Measurements from ENCODE around the gene PTPRM.

PTPRM gene

DNA sequence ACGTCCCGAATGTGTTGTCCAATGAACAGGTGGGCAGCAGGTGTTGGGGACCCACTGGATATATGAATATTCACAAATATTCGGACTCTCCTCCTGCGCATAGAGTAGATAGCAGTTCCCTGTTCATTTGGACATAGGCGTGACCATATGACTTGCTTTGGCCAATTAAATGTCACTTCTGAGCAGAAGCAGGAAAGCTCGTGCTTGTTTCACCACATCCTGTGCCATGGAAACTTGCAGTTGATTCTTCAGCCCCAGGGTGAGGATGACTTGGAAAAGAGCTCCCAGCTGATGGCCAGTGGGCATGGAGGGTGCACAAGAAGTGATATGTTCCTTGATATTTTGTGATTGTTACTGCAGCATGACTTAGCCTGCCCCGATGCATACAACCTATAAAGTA is 52.6 kb downstream of the PTPRM start:
- Histone ChIP-seq H3F3A (ENCODE audit: control insufficient read depth, insufficient read depth) (no peaks in the 10 kb centered on the region), H3K9me3 (ENCODE audit: control insufficient read depth, insufficient read depth, low read length) (no peaks in the 10 kb centered on the region), H3K36me3 (ENCODE audit: control insufficient read depth, low read length) (no peaks in the 10 kb centered on the region), H3K27ac (ENCODE audit: low read depth, low read length) (no peak overlapping the region), H4K20me1 (ENCODE audit: control insufficient read depth, insufficient read depth, low read depth, low read length) (no peaks in the 10 kb centered on the region), H3K9me2 (replicated peaks; ENCODE audit: control insufficient read depth, low read length) (no peaks in the 10 kb centered on the region), H3K79me2 (ENCODE audit: control insufficient read depth, low read length) (no peaks in the 10 kb centered on the region), H3K4me1 (ENCODE audit: control insufficient read depth, low read length) (no peaks in the 10 kb centered on the region), H3K4me2 (ENCODE audit: low read length) (no peak overlapping the region), H3K27me3 (ENCODE audit: control insufficient read depth, low read length) (no peaks in the 10 kb centered on the region), H3K4me3 (ENCODE audit: low read length) (no peak overlapping the region)
- no peak for TF ChIP-seq EZH2phosphoT487 (IDR thresholded peaks at IDR 0.05; ENCODE audit: borderline replicate concordance, low read length)
- TF ChIP-seq, protein P1, sequence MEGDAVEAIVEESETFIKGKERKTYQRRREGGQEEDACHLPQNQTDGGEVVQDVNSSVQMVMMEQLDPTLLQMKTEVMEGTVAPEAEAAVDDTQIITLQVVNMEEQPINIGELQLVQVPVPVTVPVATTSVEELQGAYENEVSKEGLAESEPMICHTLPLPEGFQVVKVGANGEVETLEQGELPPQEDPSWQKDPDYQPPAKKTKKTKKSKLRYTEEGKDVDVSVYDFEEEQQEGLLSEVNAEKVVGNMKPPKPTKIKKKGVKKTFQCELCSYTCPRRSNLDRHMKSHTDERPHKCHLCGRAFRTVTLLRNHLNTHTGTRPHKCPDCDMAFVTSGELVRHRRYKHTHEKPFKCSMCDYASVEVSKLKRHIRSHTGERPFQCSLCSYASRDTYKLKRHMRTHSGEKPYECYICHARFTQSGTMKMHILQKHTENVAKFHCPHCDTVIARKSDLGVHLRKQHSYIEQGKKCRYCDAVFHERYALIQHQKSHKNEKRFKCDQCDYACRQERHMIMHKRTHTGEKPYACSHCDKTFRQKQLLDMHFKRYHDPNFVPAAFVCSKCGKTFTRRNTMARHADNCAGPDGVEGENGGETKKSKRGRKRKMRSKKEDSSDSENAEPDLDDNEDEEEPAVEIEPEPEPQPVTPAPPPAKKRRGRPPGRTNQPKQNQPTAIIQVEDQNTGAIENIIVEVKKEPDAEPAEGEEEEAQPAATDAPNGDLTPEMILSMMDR (IDR thresholded peaks at IDR 0.05; ENCODE audit: low read depth, low read length, poor library complexity, severe bottlenecking), result no peak

DNA sequence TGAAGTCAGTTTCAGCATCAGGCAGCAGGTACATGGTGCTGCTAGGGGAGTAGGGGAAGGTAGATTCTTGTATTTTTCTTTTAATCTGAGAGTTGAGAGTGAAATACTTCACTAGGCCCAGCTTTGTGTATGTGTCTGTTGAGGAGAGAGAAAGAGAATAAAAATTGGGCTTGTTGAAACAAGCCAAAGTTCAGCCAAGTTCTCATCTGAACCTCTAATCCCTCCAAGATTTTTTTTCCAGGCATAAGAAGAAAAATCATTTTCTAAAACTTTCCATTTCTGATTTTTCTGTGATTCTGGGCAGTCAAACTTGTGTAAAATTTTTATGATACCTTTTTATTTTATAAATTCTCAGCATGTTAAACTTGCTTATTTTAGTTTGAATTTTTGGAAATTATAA is 55.6 kb downstream of the PTPRM start:
- Histone ChIP-seq H3K4me1 (ENCODE audit: control insufficient read depth, low read length) (no peaks in the 10 kb centered on the region), H3K9me2 (replicated peaks; ENCODE audit: control insufficient read depth, low read length) (no peaks in the 10 kb centered on the region), H3K4me3 (ENCODE audit: low read length) (no peak overlapping the region), H3F3A (ENCODE audit: control insufficient read depth, insufficient read depth) (no peaks in the 10 kb centered on the region), H3K27me3 (ENCODE audit: control insufficient read depth, low read length) (no peaks in the 10 kb centered on the region), H3K36me3 (ENCODE audit: control insufficient read depth, low read length) (no peaks in the 10 kb centered on the region), H3K79me2 (ENCODE audit: control insufficient read depth, low read length) (no peaks in the 10 kb centered on the region), H3K9me3 (ENCODE audit: control insufficient read depth, insufficient read depth, low read length) (no peaks in the 10 kb centered on the region), H3K27ac (ENCODE audit: low read depth, low read length) (no peak overlapping the region), H4K20me1 (ENCODE audit: control insufficient read depth, insufficient read depth, low read depth, low read length) (no peaks in the 10 kb centered on the region), H3K4me2 (ENCODE audit: low read length) (no peak overlapping the region)
- TF ChIP-seq EZH2phosphoT487 (IDR thresholded peaks at IDR 0.05; ENCODE audit: borderline replicate concordance, low read length), result no peak
- TF ChIP-seq, protein P1 (IDR thresholded peaks at IDR 0.05; ENCODE audit: low read depth, low read length, poor library complexity, severe bottlenecking), result no peak

DNA sequence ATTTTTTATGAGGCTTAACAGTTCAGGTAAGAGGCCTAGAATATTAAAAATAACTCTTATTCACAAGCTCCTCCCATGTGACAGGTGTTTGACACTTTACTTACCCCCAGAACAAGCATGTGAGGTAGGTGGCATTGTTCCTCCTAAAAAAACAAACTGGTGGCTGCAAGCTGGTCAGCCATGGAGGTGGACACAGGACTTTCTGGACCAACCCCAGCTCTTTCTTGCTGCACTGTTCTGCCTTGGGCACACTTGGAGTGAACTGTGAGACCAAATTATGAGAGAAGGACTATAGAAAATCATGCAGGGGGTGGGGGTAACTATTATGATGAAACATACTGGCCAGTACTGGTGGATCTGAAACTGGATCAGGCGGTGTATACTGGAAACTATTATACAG is 56.6 kb downstream of the PTPRM start:
- H3K27me3 ChIP-seq (ENCODE audit: control insufficient read depth, low read length), result no peaks in the 10 kb centered on the region
- no peak overlapping the region for H3K4me2 ChIP-seq (ENCODE audit: low read length)
- no peaks in the 10 kb centered on the region for H3F3A ChIP-seq (ENCODE audit: control insufficient read depth, insufficient read depth)
- no peak overlapping the region for H3K4me3 ChIP-seq (ENCODE audit: low read length)
- H3K9me2 ChIP-seq (replicated peaks; ENCODE audit: control insufficient read depth, low read length), result no peaks in the 10 kb centered on the region
- TF ChIP-seq, protein P1 (IDR thresholded peaks at IDR 0.05; ENCODE audit: low read depth, low read length, poor library complexity, severe bottlenecking), result no peak
- TF ChIP-seq EZH2phosphoT487 (IDR thresholded peaks at IDR 0.05; ENCODE audit: borderline replicate concordance, low read length), result no peak
- H3K27ac ChIP-seq (ENCODE audit: low read depth, low read length), result no peak overlapping the region
- no peaks in the 10 kb centered on the region for H3K4me1 ChIP-seq (ENCODE audit: control insufficient read depth, low read length)
- H4K20me1 ChIP-seq (ENCODE audit: control insufficient read depth, insufficient read depth, low read depth, low read length), result no peaks in the 10 kb centered on the region
- H3K79me2 ChIP-seq (ENCODE audit: control insufficient read depth, low read length), result no peaks in the 10 kb centered on the region
- H3K9me3 ChIP-seq (ENCODE audit: control insufficient read depth, insufficient read depth, low read length), result no peaks in the 10 kb centered on the region
- no peaks in the 10 kb centered on the region for H3K36me3 ChIP-seq (ENCODE audit: control insufficient read depth, low read length)

DNA sequence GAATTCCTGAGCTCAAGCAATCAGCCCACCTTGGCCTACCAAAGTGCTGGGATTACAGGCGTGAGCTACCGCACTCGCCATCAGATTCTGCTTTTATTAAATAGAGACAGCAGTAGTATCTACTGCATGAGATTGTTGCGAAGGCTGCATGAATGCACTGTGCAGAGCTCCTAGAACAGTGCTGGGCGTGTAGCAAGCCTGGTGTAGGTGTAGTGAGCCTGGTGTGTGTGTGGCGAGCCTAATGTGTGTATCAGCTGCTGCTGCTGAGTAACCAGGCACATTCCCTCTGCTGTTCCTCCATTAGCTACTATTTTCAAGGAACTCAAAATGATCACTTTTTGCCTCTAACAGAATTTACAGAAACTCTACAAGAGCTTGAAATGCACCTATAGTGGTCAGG is 57.6 kb downstream of the PTPRM start:
- no peak overlapping the region for H3K4me3 ChIP-seq (ENCODE audit: low read length)
- H3K9me2 ChIP-seq (replicated peaks; ENCODE audit: control insufficient read depth, low read length), result no peaks in the 10 kb centered on the region
- H3K27me3 ChIP-seq (ENCODE audit: control insufficient read depth, low read length), result no peaks in the 10 kb centered on the region
- H4K20me1 ChIP-seq (ENCODE audit: control insufficient read depth, insufficient read depth, low read depth, low read length), result no peaks in the 10 kb centered on the region
- H3K9me3 ChIP-seq (ENCODE audit: control insufficient read depth, insufficient read depth, low read length), result no peaks in the 10 kb centered on the region
- no peaks in the 10 kb centered on the region for H3F3A ChIP-seq (ENCODE audit: control insufficient read depth, insufficient read depth)
- no peaks in the 10 kb centered on the region for H3K4me1 ChIP-seq (ENCODE audit: control insufficient read depth, low read length)
- no peaks in the 10 kb centered on the region for H3K79me2 ChIP-seq (ENCODE audit: control insufficient read depth, low read length)
- H3K4me2 ChIP-seq (ENCODE audit: low read length), result no peak overlapping the region
- no peaks in the 10 kb centered on the region for H3K36me3 ChIP-seq (ENCODE audit: control insufficient read depth, low read length)
- TF ChIP-seq, protein P1 (IDR thresholded peaks at IDR 0.05; ENCODE audit: low read depth, low read length, poor library complexity, severe bottlenecking), result no peak
- no peak for TF ChIP-seq EZH2phosphoT487 (IDR thresholded peaks at IDR 0.05; ENCODE audit: borderline replicate concordance, low read length)
- H3K27ac ChIP-seq (ENCODE audit: low read depth, low read length), result no peak overlapping the region
